ENCODE measurements around the gene ASB7.

The ASB7 gene

DNA sequence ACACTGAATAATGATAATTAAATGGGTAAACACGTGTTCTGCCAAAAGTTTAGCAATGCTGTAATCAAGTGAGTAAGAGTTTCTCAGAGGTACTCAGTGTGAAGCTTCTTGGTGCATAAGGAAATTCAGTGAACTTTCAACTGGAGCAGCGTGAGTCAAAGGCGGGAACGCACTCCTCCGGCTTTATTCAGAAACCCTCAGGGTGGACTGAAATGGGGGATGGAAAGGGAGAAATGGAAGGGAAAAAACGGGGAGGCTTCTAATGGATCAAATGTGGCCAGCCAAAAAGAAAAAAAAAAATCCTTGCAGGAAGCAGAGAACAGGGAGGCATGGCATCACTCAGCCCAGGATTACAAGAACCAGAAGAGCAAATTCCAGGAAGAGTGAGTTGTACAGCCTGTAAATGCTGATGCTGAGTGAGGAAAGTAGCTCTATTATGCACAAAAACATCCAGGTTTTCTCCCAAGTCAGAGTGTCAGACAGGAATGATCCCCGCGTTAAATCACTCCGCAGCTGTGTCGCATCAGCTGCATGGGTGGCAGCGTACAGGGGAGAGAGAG is 85.3 kb downstream of the ASB7 start:
- no peak for DNase-seq

DNA sequence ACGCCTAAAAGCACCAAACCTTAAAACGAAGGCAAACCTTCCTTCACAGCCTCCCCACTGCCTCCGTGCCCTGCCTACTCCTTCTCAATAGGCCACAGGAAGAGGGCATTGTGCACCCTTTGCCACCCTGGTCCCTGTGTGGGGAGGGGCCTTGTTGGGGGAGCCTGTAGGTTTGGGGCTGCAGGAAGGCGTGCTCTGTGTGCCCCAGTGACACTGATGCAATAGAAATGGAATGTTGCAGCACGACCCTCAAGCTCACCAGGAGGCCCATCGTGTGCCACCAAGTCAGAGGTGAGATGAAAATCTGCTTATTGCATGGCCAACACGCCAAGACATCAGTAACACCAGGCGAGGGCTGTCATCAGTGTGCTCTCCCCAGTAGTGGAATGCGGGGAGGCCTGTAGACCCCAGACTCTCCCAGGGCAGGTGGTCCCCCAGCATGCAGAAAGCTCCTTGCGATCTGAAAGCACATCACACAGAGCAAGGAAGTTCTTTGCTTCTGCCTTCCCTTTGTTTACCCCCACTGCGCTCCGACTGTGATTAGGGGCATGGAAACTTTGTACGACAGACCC is 86.2 kb downstream of the ASB7 start:
- DNase-seq = no peak

DNA sequence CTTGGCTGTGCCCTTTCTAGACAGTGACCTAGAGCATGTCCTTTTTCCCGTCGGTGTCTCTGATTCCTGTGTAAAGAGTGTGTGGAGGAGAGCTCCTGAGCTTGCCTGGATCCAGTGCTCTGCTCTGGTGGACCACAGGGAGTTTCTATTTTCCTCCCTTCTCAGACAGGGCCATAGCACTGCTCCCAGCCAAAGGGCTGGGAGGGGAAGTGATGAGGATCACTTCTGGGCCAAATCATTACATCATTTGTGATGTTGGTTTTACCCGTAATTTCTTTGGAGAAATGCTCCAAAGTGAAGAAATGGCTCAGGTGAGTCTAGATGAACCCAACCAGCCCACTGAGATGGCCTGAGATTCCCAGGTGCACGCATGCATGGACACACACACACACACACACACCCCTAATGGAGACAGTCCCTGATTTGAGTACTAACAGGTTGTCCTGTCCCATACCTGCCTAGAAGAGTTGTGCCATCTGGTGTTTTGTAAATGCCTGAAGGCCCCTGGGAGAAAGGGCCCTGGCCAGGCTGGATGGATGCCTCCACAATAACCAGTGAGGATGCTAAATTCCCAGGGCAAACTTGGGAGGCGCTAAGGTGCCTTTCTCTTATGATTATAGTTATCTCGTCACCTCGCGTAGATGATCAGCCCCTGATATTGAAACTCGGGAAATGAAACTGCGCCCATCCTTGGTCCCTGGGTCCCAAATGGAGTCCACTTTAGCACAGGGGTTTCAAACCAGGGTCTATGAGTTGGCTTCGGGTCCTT is 86.9 kb downstream of the ASB7 start:
- no peak for DNase-seq

DNA sequence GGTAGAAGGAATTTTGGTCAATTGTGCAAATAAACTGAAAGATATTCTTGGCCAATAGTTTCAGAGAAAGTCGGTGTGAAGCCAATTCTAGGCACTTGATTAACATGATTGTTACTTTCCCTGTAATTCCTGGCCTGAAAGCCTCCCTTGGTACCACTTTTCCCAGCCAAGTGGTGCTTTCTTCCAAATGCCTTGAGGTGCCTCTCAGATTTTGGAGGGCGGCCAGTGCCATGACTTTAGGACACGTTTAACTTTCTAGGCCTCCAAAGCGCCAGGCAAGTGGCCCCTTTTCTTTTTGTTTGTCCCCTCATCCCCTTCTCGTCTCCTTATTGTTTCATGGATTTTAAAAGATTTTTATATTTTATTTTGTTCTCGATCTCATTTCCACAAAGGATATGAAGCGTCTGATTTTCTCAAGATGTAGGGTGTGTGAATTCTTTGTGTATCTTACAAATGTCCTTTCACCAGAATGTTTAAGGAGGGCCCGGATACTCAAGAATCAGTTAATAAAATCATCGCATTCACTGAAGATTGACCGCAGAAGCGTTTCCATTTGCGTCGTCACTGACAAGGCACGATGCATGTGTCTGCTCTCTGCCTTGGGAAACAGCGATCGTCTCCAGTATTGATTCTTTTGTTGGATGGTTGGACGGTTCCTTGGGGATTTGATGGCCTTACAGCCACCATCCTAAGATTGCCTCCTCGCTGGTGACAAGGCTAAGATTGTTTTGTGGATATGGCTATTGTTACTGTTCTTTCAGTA is 87.8 kb downstream of the ASB7 start:
- DNase-seq = no peak

DNA sequence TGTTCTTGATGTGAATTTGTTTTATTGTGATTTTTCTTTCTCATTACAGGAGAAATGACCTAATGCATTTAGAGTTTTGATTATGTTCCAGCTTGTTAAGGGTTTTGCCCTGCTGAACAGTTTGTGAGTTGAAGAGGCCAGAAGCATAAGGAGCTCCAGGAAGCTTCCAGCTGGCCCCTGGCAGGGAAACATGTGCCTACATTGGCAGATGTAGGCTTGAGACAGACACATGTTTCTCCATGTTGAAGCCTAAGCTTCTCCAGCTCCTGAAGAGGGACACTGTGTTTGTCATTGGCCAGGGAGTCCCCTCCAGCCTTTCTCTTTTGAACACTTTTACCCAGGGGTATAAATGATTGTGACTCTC is 88.4 kb downstream of the ASB7 start:
- DNase-seq = no peak

DNA sequence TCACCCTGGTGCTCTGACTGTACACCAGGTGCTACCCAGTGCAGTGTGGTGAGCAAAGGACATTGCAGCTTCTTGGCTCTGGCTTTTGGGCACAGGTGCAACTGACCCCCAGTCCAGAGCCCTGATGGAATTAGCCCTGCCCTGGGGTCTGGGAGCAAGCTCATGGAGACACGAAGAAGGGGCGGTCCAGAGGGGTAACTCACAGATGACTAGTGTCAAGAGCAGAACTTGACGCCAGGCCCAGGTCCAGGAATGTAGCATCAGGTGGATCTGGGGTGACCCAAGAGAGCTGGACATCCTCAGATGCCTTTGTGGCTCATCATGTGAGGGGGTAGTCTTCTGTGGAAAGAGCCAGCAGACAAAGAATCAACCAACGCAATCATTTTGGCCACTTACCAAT is 88.9 kb downstream of the ASB7 start:
- no peak for DNase-seq

DNA sequence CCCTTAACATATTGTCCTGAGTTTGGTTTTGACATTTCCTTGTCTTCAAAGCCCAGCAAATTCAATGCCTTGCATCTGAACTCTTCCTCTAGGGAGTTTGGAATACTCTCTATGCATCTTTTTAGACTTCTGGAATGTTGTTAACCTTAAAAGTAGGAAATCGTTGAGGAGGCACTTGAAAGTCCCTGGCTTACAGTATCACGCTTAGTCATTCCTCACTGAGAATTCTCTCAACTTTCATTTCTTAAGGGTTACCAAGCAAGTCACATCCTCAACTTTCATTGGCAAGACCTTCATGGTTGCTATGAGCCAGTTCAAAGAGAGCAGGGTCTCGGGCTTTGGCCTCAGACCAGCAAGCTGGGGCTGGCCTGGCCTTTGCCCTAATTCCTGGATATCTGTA is 89.9 kb downstream of the ASB7 start:
- no peak for DNase-seq

DNA sequence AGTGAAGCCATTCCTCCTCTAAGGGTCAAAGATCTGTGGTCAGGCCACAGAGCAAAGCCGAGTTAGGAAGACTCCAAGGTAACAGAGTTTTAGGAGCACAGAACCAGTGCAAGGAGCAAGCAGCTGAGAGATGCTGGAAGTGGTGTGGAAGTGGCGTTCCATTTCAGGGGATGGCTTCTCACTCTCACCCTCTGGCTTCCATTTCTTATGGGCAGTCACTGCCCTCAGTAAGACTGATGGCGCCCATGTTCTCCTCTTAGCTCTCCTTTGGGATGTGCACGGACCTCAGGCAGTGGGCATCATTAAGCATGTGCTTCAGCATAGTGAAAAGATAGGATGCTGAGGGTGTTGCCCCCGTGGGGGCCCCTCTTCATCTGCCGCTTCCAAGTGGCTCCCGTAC is 90.3 kb downstream of the ASB7 start:
- DNase-seq = no peak

DNA sequence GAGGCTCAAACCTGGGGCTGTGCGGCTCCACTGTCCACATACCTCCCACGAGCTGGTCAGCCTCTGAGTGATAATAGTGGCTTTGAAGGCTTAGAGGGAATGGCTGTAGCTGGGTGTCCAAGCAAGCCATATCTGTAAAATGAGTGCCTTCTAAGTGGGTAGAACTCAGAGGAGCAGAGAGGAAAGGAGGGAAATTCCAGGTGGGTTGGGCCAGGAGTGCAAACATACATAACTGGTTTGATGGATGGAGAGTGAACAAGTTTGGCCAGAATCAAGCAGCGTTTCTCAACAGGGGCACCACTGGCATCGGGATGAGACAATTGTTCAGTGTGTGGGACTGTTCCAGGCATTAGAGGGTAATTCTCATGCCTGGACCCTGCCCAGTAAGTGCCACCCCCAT is 91.1 kb downstream of the ASB7 start:
- DNase-seq = no peak

DNA sequence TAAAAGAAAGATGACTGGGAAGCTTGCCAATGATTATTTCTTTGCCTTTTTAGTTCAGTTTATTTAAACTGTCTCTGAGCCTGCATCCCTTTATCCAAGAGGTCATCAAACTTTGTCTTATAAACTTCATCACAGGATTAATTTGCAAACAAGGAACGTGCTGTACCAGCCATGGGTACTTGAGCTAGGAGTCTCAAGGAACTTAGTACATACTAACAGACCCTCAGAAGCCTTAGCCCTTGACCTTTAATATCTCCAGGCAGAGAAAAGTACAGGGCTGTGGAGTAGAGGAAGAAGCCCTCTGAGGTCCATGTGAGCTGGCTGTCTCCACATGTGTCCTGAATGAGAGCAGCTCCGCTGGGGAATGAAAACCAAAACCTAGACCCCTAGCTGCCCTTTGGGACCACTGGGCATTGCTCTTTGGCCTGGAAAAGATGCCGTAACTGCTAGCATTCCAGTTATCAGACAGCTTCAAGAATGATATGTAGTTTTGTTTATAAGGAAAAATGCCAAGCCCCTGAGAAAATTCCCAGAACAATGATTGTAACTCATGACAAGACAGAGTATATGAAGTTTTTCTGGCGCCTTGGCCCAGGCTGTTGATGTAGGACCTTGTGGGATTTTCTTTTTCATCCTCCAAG is 92.1 kb downstream of the ASB7 start:
- no peak for DNase-seq

DNA sequence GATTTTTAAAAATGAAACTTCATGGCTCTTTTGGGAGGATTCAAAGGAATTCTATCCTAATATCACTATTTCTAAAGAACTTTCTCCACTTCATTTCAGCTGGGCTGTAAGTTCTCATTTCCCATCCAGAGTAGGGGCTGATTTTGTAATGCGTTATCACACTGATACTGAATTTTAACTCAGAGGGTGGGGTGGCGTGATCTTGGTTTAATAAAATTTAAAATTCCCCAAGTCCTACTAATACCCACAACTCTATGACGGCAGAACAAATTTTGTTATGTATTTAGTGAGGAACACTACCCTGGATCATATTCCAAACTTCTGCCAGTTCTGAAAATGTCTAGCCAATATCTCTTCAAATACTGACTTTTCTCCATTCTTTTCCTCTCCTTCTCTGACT is 92.7 kb downstream of the ASB7 start:
- no peak for DNase-seq

DNA sequence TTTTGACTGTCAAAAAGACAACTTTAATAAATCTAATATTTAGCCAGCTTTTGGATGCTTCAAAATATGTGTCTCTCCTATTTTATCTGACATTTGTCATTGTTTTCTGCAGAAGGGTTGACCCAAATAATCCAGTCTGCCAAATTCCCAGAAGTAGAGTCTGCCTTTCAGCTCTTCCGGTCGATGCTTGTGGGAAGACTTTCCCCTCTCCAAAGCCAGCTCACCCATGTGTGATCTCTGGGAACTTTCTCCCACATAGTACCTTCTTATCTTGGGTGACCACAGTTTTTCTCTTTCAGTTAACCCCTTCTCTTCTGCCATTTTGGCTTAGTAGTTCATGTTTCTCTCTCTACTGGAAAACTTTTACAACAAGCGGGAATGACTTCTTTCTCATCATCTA is 94.1 kb downstream of the ASB7 start:
- DNase-seq = no peak

All from NCI-H345 (cell line).